Smooth muscle cell of the coronary artery (primary cell): ENCODE results near the gene AGO1. TPM values are rescaled to one million over a fixed set of nuclear protein-coding genes. Genes with fewer than 3 reads are reported as not detected.

Source experiments
- total RNA-seq: library from RNA; depleted of rRNA; stranded (reverse); fragments of >200 nt; gene quantifications from 2 replicates; pipeline ENCODE4 v1.2.3, GENCODE V29; 2014; ENCODE audit warnings: low replicate concordance

Gene AGO1
- 10.0 and 11.7 TPM in 2 replicates for total RNA-seq

DNA sequence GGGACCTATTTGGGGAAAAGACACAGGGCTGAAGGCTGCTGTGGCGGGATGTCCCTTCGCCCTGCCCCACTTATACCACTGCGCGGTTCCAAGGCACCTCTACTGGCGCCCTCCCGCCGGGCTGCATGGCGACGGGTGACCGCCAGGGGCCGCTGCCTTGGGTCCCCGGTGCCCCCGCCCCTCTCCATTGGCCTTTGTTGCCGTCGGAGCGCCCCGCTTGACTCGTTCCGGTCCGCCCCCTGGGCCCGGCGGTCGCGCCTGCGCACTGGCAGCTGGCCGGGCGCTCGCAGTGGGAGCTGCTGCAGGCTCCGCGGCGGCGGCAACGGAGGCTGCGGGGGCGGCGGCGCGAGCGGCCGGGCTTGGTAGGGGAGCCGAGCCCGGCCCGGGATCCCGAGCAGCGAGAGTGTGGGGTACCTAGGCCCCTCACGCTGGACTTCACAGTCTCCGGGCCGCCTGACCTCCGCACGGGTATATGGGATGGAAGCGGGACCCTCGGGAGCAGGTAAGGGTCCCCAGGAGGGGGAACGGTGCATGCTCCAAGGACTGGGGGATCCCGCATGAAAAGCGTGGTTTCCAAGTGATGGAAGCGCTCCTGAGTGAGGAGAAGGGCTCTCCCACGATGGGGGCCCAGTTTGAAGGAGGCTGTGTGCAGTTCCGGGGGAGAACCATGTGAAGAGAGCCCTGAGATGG is at the start of gene AGO1:
Gene AGO1, plus strand, starts transcription at position 265 of the 690 bp plus-strand sequence. Its CDS starts 213 bp downstream, at position 478.

DNA sequence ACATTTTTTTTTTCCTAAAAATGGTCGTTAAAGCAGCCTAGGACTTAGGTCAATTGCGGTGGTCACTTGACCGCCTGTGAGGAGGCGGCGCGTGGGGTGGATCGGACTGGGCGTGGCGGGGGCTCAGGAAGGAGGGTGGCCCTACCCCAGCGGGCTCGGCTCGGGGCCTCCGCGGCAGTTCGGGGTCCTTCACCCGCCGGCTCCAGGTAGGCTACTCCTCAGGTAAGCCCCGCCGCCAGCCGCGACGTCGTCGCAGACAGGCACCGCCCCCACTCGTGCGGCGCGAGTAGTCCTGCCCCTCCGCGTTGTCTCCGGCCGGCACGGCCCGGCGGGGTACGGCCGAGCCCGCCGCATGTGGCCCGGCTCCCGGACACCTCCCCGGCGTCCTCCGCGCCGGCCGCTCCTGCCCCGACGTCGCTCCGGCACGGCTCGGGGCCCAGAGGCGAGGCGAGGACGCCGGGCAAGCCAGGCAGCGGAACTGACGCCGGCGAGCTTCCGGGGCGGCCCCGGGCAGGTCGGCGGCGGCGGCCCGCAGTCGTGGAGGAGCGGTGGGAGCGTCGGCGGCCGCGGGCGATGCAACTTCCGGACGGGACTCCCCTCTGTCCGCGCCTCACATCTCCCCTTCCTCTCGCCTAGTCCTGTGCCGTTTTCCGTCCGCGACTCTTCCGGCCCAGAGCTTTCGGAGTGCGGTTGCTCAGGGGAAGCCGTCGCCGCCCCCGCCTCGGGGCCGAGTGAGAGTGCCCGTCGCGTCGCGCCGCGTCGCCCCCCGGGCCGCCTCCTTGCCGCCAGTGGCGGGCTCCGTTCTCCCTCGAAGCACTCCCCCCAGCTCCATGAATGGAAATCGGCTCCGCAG is 47.8 kb downstream of the AGO1 start, which contains the start of gene AGO3:
Gene AGO3, plus strand, starts transcription at position 513 of the 853 bp plus-strand sequence. Its CDS starts 322 bp downstream, at position 835.

Other genes with a start within 250 kb of the AGO1 start
- gene PSMB2, start 241.7 kb upstream of the AGO1 start, total RNA-seq: 8.8 and 18.3 TPM in 2 replicates
- gene C1orf216, start 164.3 kb upstream of the AGO1 start, total RNA-seq: 16.5 and 23.6 TPM in 2 replicates
- gene CLSPN, start 113.2 kb upstream of the AGO1 start, total RNA-seq: 1.6 and 4.7 TPM in 2 replicates
- gene AGO4, start 75.2 kb upstream of the AGO1 start, total RNA-seq: 13.0 and 20.0 TPM in 2 replicates
- gene AGO3, start 47.9 kb downstream of the AGO1 start, total RNA-seq: 10.7 and 20.1 TPM in 2 replicates
- 0.38 TPM in 1 of 2 replicates, not detected in the other for gene TEKT2, start 200.9 kb downstream of the AGO1 start, total RNA-seq
- 21.9 and 29.8 TPM in 2 replicates for gene ADPRS, start 205.7 kb downstream of the AGO1 start, total RNA-seq
- 1.3 and 5.0 TPM in 2 replicates for gene COL8A2, start 242.0 kb downstream of the AGO1 start, total RNA-seq